Endothelial cell of umbilical vein (primary cell): ENCODE data around the gene SETX. TPM values are rescaled to one million over a fixed set of nuclear protein-coding genes. Genes with fewer than 3 reads are reported as not detected.

Experiments
- BruUV-seq: library from RNA; stranded (reverse); fragments of 400-500 nt; replicated peaks from 2 replicates; lab custom pipeline; 2021; lab: Mats Ljungman, UMichigan
- CTCF ChIA-PET: fragments of 300-600, 350-600 bp; sonication (Branson Sonifier 250); formaldehyde crosslinking; loops from one replicate; lab custom pipeline; 2021; ENCODE audit warnings: antibody characterized with exemption, inconsistent platforms; lab: Charles Lee
- POLR2A ChIA-PET: fragments of 300-600, 350-600 bp; sonication (Branson Sonifier 250); formaldehyde crosslinking; loops from one replicate; lab custom pipeline; 2021; ENCODE audit warnings: antibody characterized with exemption, inconsistent platforms; lab: Charles Lee
- DNase-seq: peaks from one replicate; pipeline ENCODE4 v3.0.0-alpha.2; 2011; ENCODE audit warnings: low read depth, low spot score
- FAIRE-seq: peaks from 2 replicates; lab custom pipeline; 2011; peaks lifted over from hg19 to GRCh38; lab: Jason Lieb, UNC
- H2AFZ ChIP-seq: 2 replicates; pipeline ENCODE4 v1.6.0; 2012; ENCODE audit warnings: low read depth, low read length, control low read depth, inconsistent platforms
- H3K27ac ChIP-seq: 2 replicates; pipeline ENCODE4 v1.5.1; 2011; ENCODE audit warnings: low read depth, mild to moderate bottlenecking, control low read depth, low read length, moderate library complexity; ENCODE audit not compliant: insufficient read depth
- H3K27me3 ChIP-seq, 2 experiments: 2 replicates each; pipeline versions ENCODE4 v1.6.0 to v1.6.1; 2011; ENCODE audit warnings: low read length in 2 of 2, mixed read lengths in 1 of 2; ENCODE audit not compliant: control insufficient read depth in 2 of 2, insufficient read depth in 2 of 2
- H3K36me3 ChIP-seq, 2 experiments: 2 replicates in 1 of 2; 3 replicates in 1 of 2; pipeline ENCODE4 v1.5.1; 2011; ENCODE audit warnings: low read length in 2 of 2, mild to moderate bottlenecking in 1 of 2, moderate library complexity in 1 of 2; ENCODE audit not compliant: control insufficient read depth in 2 of 2, insufficient read depth in 2 of 2; ENCODE audit errors: extremely low read depth in 1 of 2
- H3K4me1 ChIP-seq: 3 replicates; pipeline ENCODE4 v1.5.1; 2011; ENCODE audit warnings: mild to moderate bottlenecking, low read length; ENCODE audit not compliant: control insufficient read depth, insufficient read depth; ENCODE audit errors: extremely low read depth
- H3K4me2 ChIP-seq: 2 replicates; pipeline ENCODE4 v1.6.1; 2011; ENCODE audit warnings: low read length, control low read depth, mixed read lengths; ENCODE audit not compliant: insufficient read depth
- H3K4me3 ChIP-seq, 3 experiments: fragments of 200-600 bp in 1 of 3; sonication (generic), shearing (Covaris generic) in 1 of 3; replicated peaks in 1 of 3; 2 replicates each; pipeline ENCODE4 v1.5.1; 2011 to 2016; ENCODE audit warnings: control low read depth in 3 of 3, low read length in 3 of 3, mild to moderate bottlenecking in 2 of 3, inconsistent platforms in 1 of 3, low read depth in 1 of 3, moderate library complexity in 1 of 3; ENCODE audit not compliant: insufficient read depth in 1 of 3
- H3K79me2 ChIP-seq: 2 replicates; pipeline ENCODE4 v1.6.0; 2012; ENCODE audit warnings: low read length, inconsistent platforms; ENCODE audit not compliant: control insufficient read depth, insufficient read depth
- H3K9ac ChIP-seq: replicated peaks from 2 replicates; pipeline ENCODE3; 2011; ENCODE audit warnings: low read length, control low read depth; ENCODE audit not compliant: insufficient read depth; ENCODE audit errors: extremely low read depth
- H3K9me1 ChIP-seq: replicated peaks from 3 replicates; pipeline ENCODE4 v1.6.0; 2011; ENCODE audit warnings: mild to moderate bottlenecking, low read length; ENCODE audit not compliant: control insufficient read depth, insufficient read depth; ENCODE audit errors: extremely low read depth
- H3K9me3 ChIP-seq: replicated peaks from 2 replicates; pipeline ENCODE4 v1.5.1; 2012; ENCODE audit warnings: low read length, inconsistent platforms; ENCODE audit not compliant: control insufficient read depth, insufficient read depth
- H4K20me1 ChIP-seq: replicated peaks from 2 replicates; pipeline ENCODE3; 2011; ENCODE audit warnings: mild to moderate bottlenecking, low read length; ENCODE audit not compliant: control insufficient read depth, insufficient read depth; ENCODE audit errors: extremely low read depth
- EZH2 ChIP-seq: IDR thresholded peaks from 2 replicates; pipeline ENCODE4 v1.6.1; 2012; ENCODE audit warnings: borderline replicate concordance, low read depth, mild to moderate bottlenecking, moderate library complexity, low read length, inconsistent platforms; ENCODE audit not compliant: severe bottlenecking
- FOS ChIP-seq: IDR thresholded peaks from 2 replicates; pipeline ENCODE4 v1.6.1; 2011; ENCODE audit warnings: mild to moderate bottlenecking, low read length, moderate library complexity, borderline replicate concordance; ENCODE audit not compliant: insufficient read depth
- GATA2 ChIP-seq: IDR thresholded peaks from 2 replicates; pipeline ENCODE4 v1.7.0; 2011; ENCODE audit warnings: low read depth, mild to moderate bottlenecking, moderate library complexity, mixed read lengths, low read length; ENCODE audit not compliant: insufficient read length, insufficient read depth
- JUN ChIP-seq: IDR thresholded peaks from 2 replicates; pipeline ENCODE4 v1.6.1; 2011; ENCODE audit warnings: borderline replicate concordance, low read depth; ENCODE audit not compliant: insufficient read length, insufficient read depth
- MYC ChIP-seq: IDR thresholded peaks from one replicate; pipeline ENCODE4 v1.6.1; 2011; ENCODE audit warnings: mild to moderate bottlenecking, low read depth, low read length
- POLR2A ChIP-seq: IDR thresholded peaks from 2 replicates; pipeline ENCODE4 v1.6.1; 2012; ENCODE audit warnings: low read depth, mild to moderate bottlenecking, control low read depth, low read length
- POLR2AphosphoS5 ChIP-seq: IDR thresholded peaks from 2 replicates; pipeline ENCODE4 v1.6.1; 2012; ENCODE audit warnings: low read depth, mild to moderate bottlenecking, control low read depth, low read length, moderate library complexity; ENCODE audit not compliant: insufficient read depth
- dilution Hi-C: fragments of 300-500 bp; cut with MboI; formaldehyde crosslinking; loops from one replicate; pipeline ENCODE4 v1.15.0; 2019; ENCODE audit warnings: low sequenced_read_pairs; ENCODE audit not compliant: extremely low pct_ligation_motif_present
- intact Hi-C: fragments of 100-400 bp; cut with micrococcal nuclease; formaldehyde crosslinking; loops from one replicate; pipeline ENCODE4 v1.10.0; 2022
- polyA plus RNA-seq, 4 experiments: library from polyadenylated mRNA; depleted of rRNA in 3 of 4; stranded (reverse) in 3 of 4; unstranded in 1 of 4; fragments of >200 nt; gene quantifications; 2 replicates each; pipeline versions ENCODE4 v1.2.1 to v1.2.3, GENCODE V29; 2011 to 2012; ENCODE audit warnings: missing spikeins in 1 of 4
- total RNA-seq: library from RNA; stranded (reverse); gene quantifications from 2 replicates; pipeline ENCODE4 v1.2.3, GENCODE V29; 2021
- TF ChIP-seq, protein P1 (sequence below), 2 donors: IDR thresholded peaks; 1 replicate in 1 of 2; 2 replicates in 1 of 2; pipeline ENCODE4 v1.5.1; 2011; ENCODE audit warnings: low read length in 2 of 2, mild to moderate bottlenecking in 2 of 2, moderate library complexity in 2 of 2, control low read depth in 1 of 2, inconsistent platforms in 1 of 2, low read depth in 1 of 2; ENCODE audit not compliant: insufficient read depth in 1 of 2; ENCODE audit errors: extremely low read depth in 1 of 2
- TF ChIP-seq, protein P2 (sequence below): IDR thresholded peaks from 2 replicates; pipeline ENCODE4 v1.6.1; 2011; ENCODE audit not compliant: insufficient read depth, insufficient read length

SETX gene
- total and polyA plus RNA-seq, 2 donors (not counting 3 experiments of a cell fraction or from before 2014, with no cell fraction given), result 20.9 to 47.7 TPM

DNA sequence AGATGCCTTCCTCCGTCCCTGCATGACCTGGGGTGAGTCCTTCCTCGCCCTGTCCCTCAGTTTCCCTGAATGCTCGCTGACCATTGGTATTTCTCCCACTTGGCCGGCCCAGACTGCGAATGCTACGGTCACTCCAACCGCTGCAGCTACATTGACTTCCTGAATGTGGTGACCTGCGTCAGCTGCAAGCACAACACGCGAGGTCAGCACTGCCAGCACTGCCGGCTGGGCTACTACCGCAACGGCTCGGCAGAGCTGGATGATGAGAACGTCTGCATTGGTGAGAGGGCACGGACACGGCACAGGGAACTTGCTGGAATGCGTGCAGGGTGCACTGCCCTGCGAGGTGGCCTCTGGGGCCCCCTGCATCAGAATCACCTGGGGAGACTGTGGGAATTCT, 115.8 kb downstream of the SETX start:
- Histone ChIP-seq H4K20me1 (no peaks in the 10 kb centered on the region), H3K36me3 (no peaks in the 10 kb centered on the region), H3K9ac (no peak overlapping the region), H3K27me3 (peaks cover 0 to 3% of the 10 kb centered on the region in 2 experiments), H3K4me2 (no peak overlapping the region), H3K4me1 (peaks cover 7% of the 10 kb centered on the region), H3K9me3 (no peaks in the 10 kb centered on the region), H3K79me2 (no peaks in the 10 kb centered on the region), H3K4me3 (no peak overlapping the region), H3K27ac (no peak overlapping the region), H3K9me1 (no peaks in the 10 kb centered on the region), H2AFZ (no peak overlapping the region)
- dilution Hi-C loops, result no loop called here
- no peak for DNase-seq
- ChIA-PET CTCF (interaction anchor here (1.2 to 10.1 kb wide), 13 partner anchors 8 to 484 kb away, joined by 3 to 408 read pairs (median 7); no protein-coding TSS in a partner anchor), POLR2A (no interaction called here)
- BruUV-seq, result no TSS peak
- intact Hi-C loops, result no loop called here
- TF ChIP-seq, protein P1, sequence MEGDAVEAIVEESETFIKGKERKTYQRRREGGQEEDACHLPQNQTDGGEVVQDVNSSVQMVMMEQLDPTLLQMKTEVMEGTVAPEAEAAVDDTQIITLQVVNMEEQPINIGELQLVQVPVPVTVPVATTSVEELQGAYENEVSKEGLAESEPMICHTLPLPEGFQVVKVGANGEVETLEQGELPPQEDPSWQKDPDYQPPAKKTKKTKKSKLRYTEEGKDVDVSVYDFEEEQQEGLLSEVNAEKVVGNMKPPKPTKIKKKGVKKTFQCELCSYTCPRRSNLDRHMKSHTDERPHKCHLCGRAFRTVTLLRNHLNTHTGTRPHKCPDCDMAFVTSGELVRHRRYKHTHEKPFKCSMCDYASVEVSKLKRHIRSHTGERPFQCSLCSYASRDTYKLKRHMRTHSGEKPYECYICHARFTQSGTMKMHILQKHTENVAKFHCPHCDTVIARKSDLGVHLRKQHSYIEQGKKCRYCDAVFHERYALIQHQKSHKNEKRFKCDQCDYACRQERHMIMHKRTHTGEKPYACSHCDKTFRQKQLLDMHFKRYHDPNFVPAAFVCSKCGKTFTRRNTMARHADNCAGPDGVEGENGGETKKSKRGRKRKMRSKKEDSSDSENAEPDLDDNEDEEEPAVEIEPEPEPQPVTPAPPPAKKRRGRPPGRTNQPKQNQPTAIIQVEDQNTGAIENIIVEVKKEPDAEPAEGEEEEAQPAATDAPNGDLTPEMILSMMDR (IDR thresholded peaks at IDR 0.05; ENCODE audit: extremely low read depth in 1 of 2, insufficient read depth in 1 of 2, low read depth in 1 of 2, low read length in 2 of 2), result no peak
- TF ChIP-seq POLR2AphosphoS5, result no peak
- no peak for TF ChIP-seq GATA2
- no peak for TF ChIP-seq FOS
- TF ChIP-seq, protein P2, sequence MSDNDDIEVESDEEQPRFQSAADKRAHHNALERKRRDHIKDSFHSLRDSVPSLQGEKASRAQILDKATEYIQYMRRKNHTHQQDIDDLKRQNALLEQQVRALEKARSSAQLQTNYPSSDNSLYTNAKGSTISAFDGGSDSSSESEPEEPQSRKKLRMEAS, result no peak
- TF ChIP-seq POLR2A, result no peak
- TF ChIP-seq JUN, result no peak
- TF ChIP-seq MYC, result no peak
- no peak for TF ChIP-seq EZH2
- FAIRE-seq, result no peak
